Measurements from ENCODE around the gene IQCK.
A peak's percentile ranks its signal among the peaks of the same experiment; 100 is the strongest.
"Not testable (repeated sequence)": the region's sequence is repeated elsewhere in the genome, so short reads cannot be mapped to it uniquely, and the experiment has no call there.

IQCK gene

GRCh38 chr16:19717741-19718623 lies at the start of gene IQCK, which contains the start of gene KNOP1:
Gene IQCK (plus strand): TSS chr16:19718271. CDS start chr16:19718307, 36 bp downstream.
Gene KNOP1 (minus strand): TSS chr16:19718227. CDS start chr16:19715035, 3,192 bp downstream.
- peak; percentile 81 for DNase-seq (ENCODE audit: low read depth)

- DNase-seq (ENCODE audit: low read depth), result no peak
Measured at GRCh38 chr16:19672378-19672777, 45.7 kb upstream of the IQCK start.

- DNase-seq (ENCODE audit: low read depth), result no peak
Measured at GRCh38 chr16:19674485-19674884, 43.6 kb upstream of the IQCK start.

- no peak for DNase-seq (ENCODE audit: low read depth)
Measured at GRCh38 chr16:19677402-19677801, 40.7 kb upstream of the IQCK start.

GRCh38 chr16:19678804-19679203 lies 39.3 kb upstream of the IQCK start:
- DNase-seq (ENCODE audit: low read depth), result no peak

- not testable (repeated sequence) for DNase-seq (ENCODE audit: low read depth)
Measured at GRCh38 chr16:19679281-19679680, 38.8 kb upstream of the IQCK start.

- no peak for DNase-seq (ENCODE audit: low read depth)
Measured at GRCh38 chr16:19680881-19681340, 37.2 kb upstream of the IQCK start.

- no peak for DNase-seq (ENCODE audit: low read depth)
Measured at GRCh38 chr16:19681637-19682036, 36.4 kb upstream of the IQCK start.

GRCh38 chr16:19683453-19684236 lies 34.4 kb upstream of the IQCK start:
- no peak for DNase-seq (ENCODE audit: low read depth)

- DNase-seq (ENCODE audit: low read depth), result no peak
Measured at GRCh38 chr16:19685176-19685575, 32.9 kb upstream of the IQCK start.

- DNase-seq (ENCODE audit: low read depth), result no peak
Measured at GRCh38 chr16:19687279-19687678, 30.8 kb upstream of the IQCK start.

GRCh38 chr16:19688396-19689024 lies 29.6 kb upstream of the IQCK start:
- no peak for DNase-seq (ENCODE audit: low read depth)

GRCh38 chr16:19689342-19689741 lies 28.7 kb upstream of the IQCK start:
- no peak for DNase-seq (ENCODE audit: low read depth)

- DNase-seq (ENCODE audit: low read depth), result no peak
Measured at GRCh38 chr16:19690196-19690595, 27.9 kb upstream of the IQCK start.

GRCh38 chr16:19691161-19691711 lies 26.8 kb upstream of the IQCK start:
- no peak for DNase-seq (ENCODE audit: low read depth)

- no peak for DNase-seq (ENCODE audit: low read depth)
Measured at GRCh38 chr16:19694989-19695388, 23.1 kb upstream of the IQCK start.

GRCh38 chr16:19696328-19696727 lies 21.7 kb upstream of the IQCK start:
- peak; percentile 42 for DNase-seq (ENCODE audit: low read depth)

- no peak for DNase-seq (ENCODE audit: low read depth)
Measured at GRCh38 chr16:19696961-19697360, 21.1 kb upstream of the IQCK start.

- DNase-seq (ENCODE audit: low read depth), result no peak
Measured at GRCh38 chr16:19697756-19698318, 20.2 kb upstream of the IQCK start.

- no peak for DNase-seq (ENCODE audit: low read depth)
Measured at GRCh38 chr16:19698480-19699465, 19.3 kb upstream of the IQCK start.
